ENCODE results near the gene EIF4A3. TPM values are rescaled to one million over a fixed set of nuclear protein-coding genes. Genes with fewer than 3 reads are reported as not detected.

Gene EIF4A3
- total RNA-seq, 1 donor from 2014 or later = 89.9 TPM

DNA sequence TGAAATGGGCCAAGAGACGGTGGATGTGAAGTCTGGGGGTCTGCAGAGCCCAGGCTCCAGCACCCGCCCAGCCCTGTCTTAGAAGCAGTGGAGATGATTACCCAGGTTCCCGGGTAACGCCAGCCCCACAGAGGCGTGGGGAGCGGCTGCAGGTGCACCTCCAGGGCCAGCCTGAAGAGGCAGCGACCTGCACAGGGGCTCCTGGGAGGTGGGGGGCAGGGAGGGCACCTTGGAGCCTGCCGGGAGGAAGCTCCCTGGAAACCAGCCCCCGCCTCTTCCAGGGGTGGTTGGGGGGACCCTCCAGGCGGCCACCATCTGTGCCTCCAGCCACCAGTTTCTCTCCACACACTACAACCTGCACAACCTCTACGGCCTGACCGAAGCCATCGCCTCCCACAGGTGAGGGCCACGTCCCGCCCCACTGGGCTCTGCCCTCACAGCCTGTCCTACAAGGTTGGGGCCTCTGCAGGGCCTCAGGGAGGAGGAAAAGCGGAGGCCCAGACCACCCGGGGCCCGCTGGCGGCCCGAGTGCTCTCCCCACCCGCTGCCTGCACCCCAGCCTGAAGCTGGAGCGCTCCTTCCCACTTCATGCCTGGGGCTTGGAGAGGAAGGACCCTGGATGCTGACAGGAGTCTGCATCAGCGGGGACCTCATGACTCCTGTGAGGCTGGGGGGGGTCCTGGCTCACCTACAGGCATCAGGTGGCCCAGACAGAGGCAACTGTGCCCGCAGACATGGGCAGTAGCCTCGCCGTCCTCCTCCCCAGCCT is 35.0 kb downstream of the EIF4A3 start:
- H3K27ac Mint-ChIP-seq (ENCODE audit: unreplicated experiment) = no peak overlapping the region
- FAIRE-seq = no peak

GRCh38 chr17:80110927-80111701 is 35.8 kb downstream of the EIF4A3 start:
- Histone ChIP-seq H3K27me3 (ENCODE audit: insufficient read depth, low read length) (peaks cover 2% of the 10 kb centered on the region), H3K9ac (ENCODE audit: low read length) (no peak overlapping the region), H3K4me2 (ENCODE audit: low read length) (no peak overlapping the region), H3K4me3 (ENCODE audit: insufficient read depth, low read depth, low read length) (no peak overlapping the region), H3K36me3 (ENCODE audit: insufficient read depth, low read length) (no peaks in the 10 kb centered on the region), H4K20me1 (ENCODE audit: insufficient read depth, low read length) (no peaks in the 10 kb centered on the region), H3K4me1 (ENCODE audit: insufficient read depth, low read length) (no peaks in the 10 kb centered on the region), H3K9me3 (ENCODE audit: insufficient read depth, low read depth, low read length) (no peaks in the 10 kb centered on the region), H2AFZ (ENCODE audit: low read depth, low read length) (no peak overlapping the region), H3K27ac (ENCODE audit: low read depth, low read length) (no peak overlapping the region), H3K79me2 (ENCODE audit: insufficient read depth, low read length) (no peaks in the 10 kb centered on the region)
- Mint-ChIP-seq H3K27ac (ENCODE audit: unreplicated experiment) (no peak overlapping the region), H3K36me3 (ENCODE audit: low read depth, unreplicated experiment) (peaks cover 23% of the 10 kb centered on the region), H3K27me3 (ENCODE audit: low read depth, unreplicated experiment) (no peaks in the 10 kb centered on the region), H3K9me3 (ENCODE audit: unreplicated experiment) (peaks cover 7% of the 10 kb centered on the region), H3K4me1 (ENCODE audit: low read depth, unreplicated experiment) (peaks cover under 1% of the 10 kb centered on the region), H3K4me3 (ENCODE audit: unreplicated experiment) (no peak overlapping the region)
- TF ChIP-seq EZH2 (IDR thresholded peaks at IDR 0.05; ENCODE audit: insufficient read depth, low read length) (no peak), CTCF (IDR thresholded peaks at IDR 0.05; ENCODE audit: insufficient read depth, low read depth, low read length) (no peak)
- DNase-seq (ENCODE audit: low read depth) (no peak), FAIRE-seq (no peak)

More for the DNA sequence above, 35.0 kb downstream of the EIF4A3 start:
- no peak overlapping the region for H3K9ac ChIP-seq (ENCODE audit: low read length)
- TF ChIP-seq EZH2 (IDR thresholded peaks at IDR 0.05; ENCODE audit: insufficient read depth, low read length) (no peak), CTCF (IDR thresholded peaks at IDR 0.05; ENCODE audit: insufficient read depth, low read depth, low read length) (no peak)
- no peaks in the 10 kb centered on the region for H3K4me1 ChIP-seq (ENCODE audit: insufficient read depth, low read length)
- H3K27me3 ChIP-seq (ENCODE audit: insufficient read depth, low read length) = no peaks in the 10 kb centered on the region
- Mint-ChIP-seq H3K27me3 (ENCODE audit: low read depth, unreplicated experiment) (no peaks in the 10 kb centered on the region), H3K36me3 (ENCODE audit: low read depth, unreplicated experiment) (peaks cover 31% of the 10 kb centered on the region), H3K4me1 (ENCODE audit: low read depth, unreplicated experiment) (peaks cover 6% of the 10 kb centered on the region), H3K9me3 (ENCODE audit: unreplicated experiment) (peaks cover 7% of the 10 kb centered on the region), H3K4me3 (ENCODE audit: unreplicated experiment) (no peak overlapping the region)
- no peak overlapping the region for H3K4me2 ChIP-seq (ENCODE audit: low read length)
- H3K36me3 ChIP-seq (ENCODE audit: insufficient read depth, low read length) = no peaks in the 10 kb centered on the region
- H2AFZ ChIP-seq (ENCODE audit: low read depth, low read length) = no peak overlapping the region
- no peak overlapping the region for H3K4me3 ChIP-seq (ENCODE audit: insufficient read depth, low read depth, low read length)
- no peak overlapping the region for H3K27ac ChIP-seq (ENCODE audit: low read depth, low read length)
- no peak for DNase-seq (ENCODE audit: low read depth)
- H3K79me2 ChIP-seq (ENCODE audit: insufficient read depth, low read length) = no peaks in the 10 kb centered on the region
- H3K9me3 ChIP-seq (ENCODE audit: insufficient read depth, low read depth, low read length) = no peaks in the 10 kb centered on the region
- no peaks in the 10 kb centered on the region for H4K20me1 ChIP-seq (ENCODE audit: insufficient read depth, low read length)
